ENCODE results near the gene MLF2.

The MLF2 gene

DNA sequence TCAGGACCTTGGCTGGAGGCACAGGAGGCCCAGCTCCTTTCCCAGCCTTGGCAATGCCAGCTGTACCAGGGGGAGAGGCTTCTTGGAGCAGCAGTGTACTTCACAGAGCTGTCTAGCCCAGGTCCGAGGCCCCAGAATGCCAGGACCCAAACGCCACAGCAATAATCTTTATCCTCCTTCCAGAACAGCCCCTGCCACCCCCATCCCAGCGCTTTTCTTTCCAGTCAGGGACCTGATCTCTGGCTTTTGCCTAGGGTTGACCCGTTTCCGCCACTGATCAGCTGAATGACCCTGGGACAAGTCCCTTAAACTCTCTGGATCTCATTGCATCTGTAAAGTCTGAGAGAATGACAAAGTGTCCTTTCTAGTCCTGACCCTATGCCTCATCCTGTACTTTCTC lies 24.4 kb upstream of the MLF2 start:
- TF ChIP-seq, protein P1, sequence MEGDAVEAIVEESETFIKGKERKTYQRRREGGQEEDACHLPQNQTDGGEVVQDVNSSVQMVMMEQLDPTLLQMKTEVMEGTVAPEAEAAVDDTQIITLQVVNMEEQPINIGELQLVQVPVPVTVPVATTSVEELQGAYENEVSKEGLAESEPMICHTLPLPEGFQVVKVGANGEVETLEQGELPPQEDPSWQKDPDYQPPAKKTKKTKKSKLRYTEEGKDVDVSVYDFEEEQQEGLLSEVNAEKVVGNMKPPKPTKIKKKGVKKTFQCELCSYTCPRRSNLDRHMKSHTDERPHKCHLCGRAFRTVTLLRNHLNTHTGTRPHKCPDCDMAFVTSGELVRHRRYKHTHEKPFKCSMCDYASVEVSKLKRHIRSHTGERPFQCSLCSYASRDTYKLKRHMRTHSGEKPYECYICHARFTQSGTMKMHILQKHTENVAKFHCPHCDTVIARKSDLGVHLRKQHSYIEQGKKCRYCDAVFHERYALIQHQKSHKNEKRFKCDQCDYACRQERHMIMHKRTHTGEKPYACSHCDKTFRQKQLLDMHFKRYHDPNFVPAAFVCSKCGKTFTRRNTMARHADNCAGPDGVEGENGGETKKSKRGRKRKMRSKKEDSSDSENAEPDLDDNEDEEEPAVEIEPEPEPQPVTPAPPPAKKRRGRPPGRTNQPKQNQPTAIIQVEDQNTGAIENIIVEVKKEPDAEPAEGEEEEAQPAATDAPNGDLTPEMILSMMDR (IDR thresholded peaks at IDR 0.05; ENCODE audit: insufficient read depth, low read length, poor library complexity, severe bottlenecking), result no peak
- TF ChIP-seq EZH2phosphoT487 (conservative IDR thresholded peaks at IDR 0.05; ENCODE audit: low read length), result no peak
- Histone ChIP-seq H3K4me3 (ENCODE audit: insufficient read depth, low read length, poor library complexity, severe bottlenecking) (no peak overlapping the region), H3F3A (ENCODE audit: insufficient read depth) (no peaks in the 10 kb centered on the region), H3K9ac (ENCODE audit: low read length) (no peak overlapping the region), H3K36me3 (ENCODE audit: low read length) (no peaks in the 10 kb centered on the region), H2AFZ (ENCODE audit: low read depth, low read length, severe bottlenecking) (no peak overlapping the region), H3K4me2 (ENCODE audit: low read depth, low read length, poor library complexity, severe bottlenecking) (no peak overlapping the region), H3K79me2 (ENCODE audit: insufficient read depth, low read length) (no peaks in the 10 kb centered on the region), H3K9me3 (ENCODE audit: insufficient read depth, low read length) (no peaks in the 10 kb centered on the region), H3K9me2 (replicated peaks; ENCODE audit: insufficient read depth, low read length) (no peaks in the 10 kb centered on the region), H4K20me1 (ENCODE audit: low read depth, low read length) (no peaks in the 10 kb centered on the region), H3K27me3 (ENCODE audit: low read length) (no peaks in the 10 kb centered on the region), H3K27ac (ENCODE audit: low read depth, low read length) (no peak overlapping the region)

DNA sequence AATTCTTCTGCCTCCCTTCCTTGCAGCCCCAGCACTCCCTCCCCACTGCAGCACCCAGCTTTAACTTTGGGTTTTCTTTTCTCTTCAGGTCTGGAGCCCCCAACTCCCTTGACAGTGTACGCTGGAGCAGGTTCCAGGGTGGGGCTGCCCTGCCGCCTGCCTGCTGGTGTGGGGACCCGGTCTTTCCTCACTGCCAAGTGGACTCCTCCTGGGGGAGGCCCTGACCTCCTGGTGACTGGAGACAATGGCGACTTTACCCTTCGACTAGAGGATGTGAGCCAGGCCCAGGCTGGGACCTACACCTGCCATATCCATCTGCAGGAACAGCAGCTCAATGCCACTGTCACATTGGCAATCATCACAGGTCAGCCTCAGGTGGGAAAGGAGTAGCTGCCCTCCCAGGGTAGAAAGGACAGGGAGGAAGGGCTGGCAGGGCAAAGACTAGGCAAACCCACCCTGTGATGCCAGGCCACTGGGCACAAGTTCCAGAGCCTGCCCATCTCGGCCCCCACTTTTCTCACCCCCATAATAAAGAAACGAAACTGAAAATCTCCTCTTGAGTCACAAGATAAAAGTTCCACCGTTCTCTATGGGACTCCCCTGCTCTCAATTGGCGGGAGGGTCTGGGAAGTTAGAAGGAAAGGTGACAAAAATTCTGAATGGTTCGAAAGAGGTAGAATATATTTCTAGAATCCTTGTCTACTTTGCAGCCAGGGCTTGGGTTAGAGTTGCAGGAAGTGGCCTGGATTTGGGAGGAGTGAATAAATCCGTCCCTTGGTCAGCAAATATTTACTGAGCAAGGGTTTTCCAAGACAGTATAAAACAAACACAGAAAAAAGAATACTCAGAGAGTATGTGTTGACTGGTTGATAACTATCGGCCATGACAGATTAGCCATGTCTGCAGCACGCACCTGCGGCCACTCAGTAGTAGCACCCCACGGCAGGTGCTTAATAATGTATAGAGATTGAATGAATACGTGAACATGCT lies 22.5 kb upstream of the MLF2 start:
- TF ChIP-seq EZH2phosphoT487 (conservative IDR thresholded peaks at IDR 0.05; ENCODE audit: low read length), result no peak
- TF ChIP-seq, protein P1 (IDR thresholded peaks at IDR 0.05; ENCODE audit: insufficient read depth, low read length, poor library complexity, severe bottlenecking), result no peak
- Histone ChIP-seq H3K4me3 (ENCODE audit: insufficient read depth, low read length, poor library complexity, severe bottlenecking) (no peak overlapping the region), H3K79me2 (ENCODE audit: insufficient read depth, low read length) (no peaks in the 10 kb centered on the region), H3K27ac (ENCODE audit: low read depth, low read length) (no peak overlapping the region), H4K20me1 (ENCODE audit: low read depth, low read length) (no peaks in the 10 kb centered on the region), H3K36me3 (ENCODE audit: low read length) (no peaks in the 10 kb centered on the region), H2AFZ (ENCODE audit: low read depth, low read length, severe bottlenecking) (no peak overlapping the region), H3K27me3 (ENCODE audit: low read length) (no peaks in the 10 kb centered on the region), H3K9me2 (replicated peaks; ENCODE audit: insufficient read depth, low read length) (no peaks in the 10 kb centered on the region), H3K9me3 (ENCODE audit: insufficient read depth, low read length) (no peaks in the 10 kb centered on the region), H3K4me2 (ENCODE audit: low read depth, low read length, poor library complexity, severe bottlenecking) (no peak overlapping the region), H3K9ac (ENCODE audit: low read length) (no peak overlapping the region), H3F3A (ENCODE audit: insufficient read depth) (no peaks in the 10 kb centered on the region)

DNA sequence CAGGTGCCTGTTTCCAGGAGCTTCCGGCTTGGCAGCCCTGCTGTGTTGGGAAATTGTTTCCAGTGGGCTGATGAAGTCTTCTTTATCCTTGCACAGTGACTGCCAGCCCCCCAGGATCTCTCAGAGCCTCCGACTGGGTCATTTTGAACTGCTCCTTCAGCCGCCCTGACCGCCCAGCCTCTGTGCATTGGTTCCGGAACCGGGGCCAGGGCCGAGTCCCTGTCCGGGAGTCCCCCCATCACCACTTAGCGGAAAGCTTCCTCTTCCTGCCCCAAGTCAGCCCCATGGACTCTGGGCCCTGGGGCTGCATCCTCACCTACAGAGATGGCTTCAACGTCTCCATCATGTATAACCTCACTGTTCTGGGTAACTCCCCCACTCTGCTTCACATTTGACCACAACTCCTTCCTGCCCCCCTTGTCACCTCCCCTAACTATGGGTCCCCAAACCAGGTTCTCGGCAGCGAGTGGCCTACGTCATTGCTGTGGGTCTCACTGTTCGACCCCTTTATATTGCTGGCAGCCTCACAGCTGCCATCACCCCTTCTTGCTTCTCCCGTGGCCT lies 21.6 kb upstream of the MLF2 start:
- H3K27me3 ChIP-seq (ENCODE audit: low read length), result no peaks in the 10 kb centered on the region

More for the DNA sequence above, 21.6 kb upstream of the MLF2 start:
- H3K4me3 ChIP-seq (ENCODE audit: insufficient read depth, low read length, poor library complexity, severe bottlenecking), result no peak overlapping the region
- H4K20me1 ChIP-seq (ENCODE audit: low read depth, low read length), result no peaks in the 10 kb centered on the region
- H3K36me3 ChIP-seq (ENCODE audit: low read length), result no peaks in the 10 kb centered on the region
- TF ChIP-seq, protein P1 (IDR thresholded peaks at IDR 0.05; ENCODE audit: insufficient read depth, low read length, poor library complexity, severe bottlenecking), result no peak
- TF ChIP-seq EZH2phosphoT487 (conservative IDR thresholded peaks at IDR 0.05; ENCODE audit: low read length), result no peak
- H3K9me2 ChIP-seq (replicated peaks; ENCODE audit: insufficient read depth, low read length), result no peaks in the 10 kb centered on the region
- no peaks in the 10 kb centered on the region for H3F3A ChIP-seq (ENCODE audit: insufficient read depth)
- H3K4me2 ChIP-seq (ENCODE audit: low read depth, low read length, poor library complexity, severe bottlenecking), result no peak overlapping the region
- no peak overlapping the region for H3K27ac ChIP-seq (ENCODE audit: low read depth, low read length)
- no peaks in the 10 kb centered on the region for H3K9me3 ChIP-seq (ENCODE audit: insufficient read depth, low read length)
- H2AFZ ChIP-seq (ENCODE audit: low read depth, low read length, severe bottlenecking), result no peak overlapping the region
- no peak overlapping the region for H3K9ac ChIP-seq (ENCODE audit: low read length)
- H3K79me2 ChIP-seq (ENCODE audit: insufficient read depth, low read length), result no peaks in the 10 kb centered on the region
